IMR-90 (cell line): ENCODE data around the gene ENPP6.

Source experiments
- MAZ ChIP-seq: IDR thresholded peaks from 2 replicates; pipeline ENCODE4 v1.6.1; 2012; ENCODE audit warnings: low read depth, mild to moderate bottlenecking, low read length, improper control_type of control experiment, moderate library complexity, borderline replicate concordance
- POLR2A ChIP-seq: IDR thresholded peaks from 2 replicates; pipeline ENCODE4 v1.6.1; 2012; ENCODE audit warnings: mild to moderate bottlenecking, low read depth, low read length
- RAD21 ChIP-seq: IDR thresholded peaks from 2 replicates; pipeline ENCODE4 v1.6.1; 2012; ENCODE audit warnings: low read length, improper control_type of control experiment
- TF ChIP-seq, protein P1 (sequence below): conservative IDR thresholded peaks from 2 replicates; pipeline ENCODE4 v1.5.1; 2012; ENCODE audit warnings: mild to moderate bottlenecking, low read depth, low read length, improper control_type of control experiment

DNA sequence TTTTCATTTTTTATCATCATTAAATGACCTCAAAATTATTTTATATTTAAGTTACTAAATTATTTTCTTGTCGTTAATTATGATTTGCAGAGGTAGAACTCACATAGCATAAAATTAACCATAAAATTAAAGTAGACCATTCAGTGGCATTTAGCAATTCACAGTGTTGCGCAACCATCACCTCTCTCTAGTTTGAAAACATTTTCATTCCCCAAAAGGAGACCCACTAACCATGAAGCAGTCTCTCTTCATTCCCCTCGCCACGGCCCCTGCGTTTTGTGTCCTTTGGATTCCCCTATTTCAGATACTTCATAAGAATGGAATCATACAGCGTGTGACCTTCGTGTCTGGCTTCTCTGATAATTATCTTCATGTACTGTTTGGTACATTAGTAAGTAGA, 154.9 kb downstream of the ENPP6 start:
- TF ChIP-seq, protein P1, sequence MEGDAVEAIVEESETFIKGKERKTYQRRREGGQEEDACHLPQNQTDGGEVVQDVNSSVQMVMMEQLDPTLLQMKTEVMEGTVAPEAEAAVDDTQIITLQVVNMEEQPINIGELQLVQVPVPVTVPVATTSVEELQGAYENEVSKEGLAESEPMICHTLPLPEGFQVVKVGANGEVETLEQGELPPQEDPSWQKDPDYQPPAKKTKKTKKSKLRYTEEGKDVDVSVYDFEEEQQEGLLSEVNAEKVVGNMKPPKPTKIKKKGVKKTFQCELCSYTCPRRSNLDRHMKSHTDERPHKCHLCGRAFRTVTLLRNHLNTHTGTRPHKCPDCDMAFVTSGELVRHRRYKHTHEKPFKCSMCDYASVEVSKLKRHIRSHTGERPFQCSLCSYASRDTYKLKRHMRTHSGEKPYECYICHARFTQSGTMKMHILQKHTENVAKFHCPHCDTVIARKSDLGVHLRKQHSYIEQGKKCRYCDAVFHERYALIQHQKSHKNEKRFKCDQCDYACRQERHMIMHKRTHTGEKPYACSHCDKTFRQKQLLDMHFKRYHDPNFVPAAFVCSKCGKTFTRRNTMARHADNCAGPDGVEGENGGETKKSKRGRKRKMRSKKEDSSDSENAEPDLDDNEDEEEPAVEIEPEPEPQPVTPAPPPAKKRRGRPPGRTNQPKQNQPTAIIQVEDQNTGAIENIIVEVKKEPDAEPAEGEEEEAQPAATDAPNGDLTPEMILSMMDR: no peak
- no peak for TF ChIP-seq POLR2A
- no peak for TF ChIP-seq MAZ
- no peak for TF ChIP-seq RAD21
